NK-92 treated with Interleukin-12 subunit alpha and Interleukin-12 subunit beta, amount 100 ng/mL, for 24 hours (cell line): Measurements from ENCODE around the gene DCAF4.
"Not testable (repeated sequence)": the region's sequence is repeated elsewhere in the genome, so short reads cannot be mapped to it uniquely, and the experiment has no call there.

Experiments
- DNase-seq: peaks from one replicate; lab custom pipeline; 2025; lab: John Stamatoyannopoulos, UW

The DCAF4 gene

DNA sequence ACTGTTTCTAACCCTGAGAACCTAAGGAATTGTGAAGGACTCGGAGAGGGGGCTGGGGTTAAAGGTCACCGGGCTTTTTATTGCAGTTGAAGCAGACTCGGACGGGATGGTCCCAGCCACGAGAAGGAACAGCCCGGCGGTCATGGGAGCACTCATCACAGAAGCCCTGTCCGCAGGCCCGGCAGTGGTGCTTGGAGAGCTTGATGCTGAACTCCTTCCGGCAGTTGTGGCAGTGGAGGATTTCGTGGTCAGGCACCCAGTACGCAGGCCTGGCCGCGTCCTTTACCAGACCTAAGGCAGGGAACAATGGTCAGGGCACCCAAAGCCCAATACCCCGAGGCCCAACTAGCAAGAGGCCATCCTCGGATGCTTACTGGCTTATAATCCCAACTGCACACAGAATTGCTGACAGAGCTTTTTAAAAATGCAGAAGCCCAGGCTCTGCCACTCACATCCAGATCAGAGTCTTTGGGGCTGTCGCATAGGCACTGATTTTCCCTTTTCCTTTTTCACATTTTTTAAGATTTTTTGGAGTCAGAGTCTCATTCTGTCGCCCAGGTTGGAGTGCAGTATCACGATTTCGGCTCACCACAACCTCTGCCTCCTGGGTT is 44.7 kb downstream of the DCAF4 start:
- no peak for DNase-seq

DNA sequence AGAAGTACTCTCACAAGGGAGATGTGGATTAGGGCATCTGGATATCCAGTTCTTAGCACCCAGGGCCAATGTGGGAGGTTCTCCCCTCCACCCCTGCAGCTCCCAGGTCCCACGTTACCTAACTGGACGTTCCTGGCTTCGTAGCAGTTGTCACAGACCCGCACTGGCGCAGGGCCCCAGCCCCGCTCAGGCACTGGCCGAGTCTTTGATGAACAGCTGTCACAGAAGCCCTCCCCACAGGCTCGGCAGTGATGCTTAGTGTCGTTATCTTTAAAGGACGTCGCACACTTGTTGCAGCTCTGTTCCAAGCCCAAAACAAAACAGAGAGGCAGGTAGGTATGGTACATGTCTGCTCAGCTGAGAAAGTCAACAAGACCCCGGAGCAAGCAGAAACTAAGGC is 48.4 kb downstream of the DCAF4 start:
- DNase-seq = no peak

- no peak for DNase-seq
These were observed 49.5 kb downstream of the DCAF4 start for GRCh38 chr14:72975770-72976169.

DNA sequence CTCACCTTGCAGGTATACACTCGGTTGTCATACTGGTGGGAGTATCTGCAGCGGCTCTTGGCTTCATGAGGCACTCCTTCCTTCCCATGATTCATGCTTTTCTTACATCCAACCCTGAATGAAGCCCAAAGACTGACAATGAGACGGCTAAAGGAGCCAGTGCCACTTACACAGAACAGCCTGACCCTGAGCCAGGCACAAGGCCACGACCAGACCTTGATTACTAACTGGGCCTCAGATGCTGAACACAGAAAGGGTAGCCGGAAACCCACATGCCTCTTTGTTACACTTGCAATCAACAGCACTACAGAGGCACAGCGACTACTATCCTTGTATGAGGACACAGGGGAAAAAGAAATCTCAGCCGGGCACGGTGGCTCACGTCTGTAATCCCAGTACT is 52.6 kb downstream of the DCAF4 start:
- no peak for DNase-seq

DNA sequence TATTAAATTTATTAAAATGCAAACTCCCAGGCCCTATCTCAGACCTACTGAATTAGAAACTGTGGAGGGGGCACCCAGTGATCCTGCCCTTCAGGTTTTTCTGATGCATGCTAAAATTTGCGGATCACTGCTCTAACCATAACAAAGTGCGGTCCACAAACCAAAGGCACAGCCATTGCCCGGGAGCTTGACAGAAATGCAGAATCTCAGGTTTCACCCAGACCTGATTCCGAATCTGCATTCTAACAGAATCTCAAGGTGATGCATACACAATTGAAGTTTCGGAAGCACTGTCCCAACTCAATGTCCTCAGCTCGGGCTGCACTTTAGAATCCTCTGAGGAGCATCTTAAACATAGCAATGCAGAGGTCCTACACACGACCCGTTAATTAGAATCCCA is 54.6 kb downstream of the DCAF4 start:
- no peak for DNase-seq

DNA sequence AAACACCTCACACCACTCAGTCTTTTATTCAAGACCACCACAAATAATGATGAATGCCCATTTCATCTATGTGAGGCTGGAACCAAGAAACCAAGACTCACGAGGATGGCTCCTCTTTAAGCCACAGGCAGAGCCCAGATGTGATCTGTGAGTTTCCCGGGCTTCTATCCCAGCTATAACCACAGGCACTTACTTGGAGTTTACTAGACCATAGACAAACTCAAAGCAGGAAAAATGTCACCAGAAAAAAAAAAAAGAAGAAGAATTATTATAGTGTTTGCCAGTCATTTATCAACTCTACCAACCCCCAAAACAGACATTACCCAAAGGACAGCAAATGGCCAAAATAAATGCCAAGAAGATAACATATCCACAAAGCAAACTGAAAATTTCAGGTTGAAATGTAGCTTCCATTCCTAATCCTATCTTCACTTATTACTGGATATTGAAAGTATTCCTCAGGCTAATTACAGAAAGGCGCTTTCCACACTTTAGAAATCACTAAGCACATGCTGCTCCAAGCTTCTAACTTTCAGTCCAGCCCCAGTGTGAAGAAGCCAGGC is 56.0 kb downstream of the DCAF4 start:
- DNase-seq = no peak

GRCh38 chr14:72986214-72986613 is 60.0 kb downstream of the DCAF4 start:
- DNase-seq = no peak

GRCh38 chr14:72986857-72987256 is 60.6 kb downstream of the DCAF4 start:
- DNase-seq = no peak

GRCh38 chr14:72990171-72990570 is 63.9 kb downstream of the DCAF4 start:
- no peak for DNase-seq

DNA sequence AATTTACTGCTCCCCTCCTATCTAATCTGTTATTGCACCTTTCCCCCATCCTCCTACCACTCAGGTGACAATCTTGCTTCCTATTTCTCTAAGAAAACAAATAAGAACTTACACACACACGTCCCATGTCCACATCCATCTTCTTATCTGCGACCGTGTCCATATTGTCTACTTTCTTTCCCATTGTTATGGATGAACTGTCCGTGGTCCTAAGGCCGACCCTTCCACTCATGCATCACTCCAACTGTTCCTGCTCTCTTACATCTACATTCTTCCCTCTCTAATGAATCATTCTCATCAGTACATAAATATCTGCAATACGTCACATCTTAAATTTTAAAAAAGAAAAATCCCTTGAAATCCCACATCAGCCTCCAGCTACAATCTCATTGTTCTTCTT is 70.7 kb downstream of the DCAF4 start:
- no peak for DNase-seq

DNA sequence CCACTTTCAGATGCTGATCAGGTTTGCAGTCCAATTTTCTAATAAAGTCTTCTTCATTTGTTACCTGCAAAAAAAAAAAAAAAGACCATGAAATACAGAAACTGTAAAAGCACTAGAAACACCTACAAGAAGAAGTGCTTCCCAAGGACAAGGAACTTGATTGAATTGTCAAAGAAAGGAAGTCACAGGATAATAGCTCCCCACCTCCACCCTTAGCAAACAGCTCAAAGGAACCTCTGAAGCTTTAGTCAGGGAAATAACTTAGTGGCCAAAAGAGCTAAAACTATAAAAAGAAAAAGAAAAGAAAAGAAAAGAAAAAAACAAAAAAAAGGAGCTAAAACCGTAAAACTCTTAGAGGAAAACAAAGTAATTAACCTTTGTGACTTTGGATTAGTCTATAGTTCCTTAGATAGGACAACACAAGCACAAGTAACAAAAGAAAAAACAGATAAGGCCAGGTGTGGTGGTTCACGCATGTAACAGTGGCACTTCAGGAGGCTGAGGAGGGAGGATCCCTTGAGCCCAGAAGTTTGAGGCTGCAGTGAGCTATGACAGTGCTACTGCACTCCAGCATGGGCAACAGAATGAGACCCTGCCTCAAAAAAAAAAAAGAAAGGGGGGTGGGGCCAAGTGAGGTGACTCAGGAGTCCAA is 72.1 kb downstream of the DCAF4 start:
- DNase-seq = no peak

DNA sequence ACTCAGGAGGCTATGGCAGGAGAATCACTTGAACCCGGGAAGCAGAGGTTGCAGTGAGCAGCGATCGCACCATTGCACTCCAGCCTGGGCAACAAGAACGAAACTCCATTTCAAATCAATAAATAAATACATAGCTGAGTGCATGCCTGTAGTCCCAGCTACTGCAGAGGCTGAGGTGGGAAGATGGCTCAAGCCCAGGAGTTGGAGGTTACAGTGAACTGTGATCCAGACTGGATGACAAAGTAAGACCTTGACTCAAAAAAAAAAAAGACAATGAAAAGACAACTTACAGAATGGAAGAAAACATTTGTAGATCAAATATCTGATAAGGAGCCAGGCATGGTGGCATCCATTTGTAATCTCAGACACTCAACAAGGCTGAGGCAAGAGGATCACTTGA is 73.1 kb downstream of the DCAF4 start:
- no peak for DNase-seq

DNA sequence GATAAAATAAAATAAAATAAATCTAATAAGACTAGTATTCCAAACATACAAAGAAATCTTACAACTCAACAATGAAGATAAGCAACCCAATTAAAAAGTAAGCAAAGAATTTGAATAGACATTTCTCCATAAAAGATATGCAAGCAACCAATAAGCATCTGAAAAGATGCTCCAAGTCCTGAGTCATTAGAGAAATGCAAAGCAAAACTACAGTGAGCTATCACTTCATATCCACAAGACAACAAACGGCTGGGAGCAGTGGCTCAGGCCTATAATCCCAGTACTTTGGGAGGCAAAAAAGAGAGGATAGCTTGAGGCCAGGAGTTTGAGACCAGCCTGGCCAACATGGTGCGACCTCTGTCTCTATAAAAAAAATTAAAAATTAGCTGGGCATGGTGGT is 73.8 kb downstream of the DCAF4 start:
- no peak for DNase-seq

DNA sequence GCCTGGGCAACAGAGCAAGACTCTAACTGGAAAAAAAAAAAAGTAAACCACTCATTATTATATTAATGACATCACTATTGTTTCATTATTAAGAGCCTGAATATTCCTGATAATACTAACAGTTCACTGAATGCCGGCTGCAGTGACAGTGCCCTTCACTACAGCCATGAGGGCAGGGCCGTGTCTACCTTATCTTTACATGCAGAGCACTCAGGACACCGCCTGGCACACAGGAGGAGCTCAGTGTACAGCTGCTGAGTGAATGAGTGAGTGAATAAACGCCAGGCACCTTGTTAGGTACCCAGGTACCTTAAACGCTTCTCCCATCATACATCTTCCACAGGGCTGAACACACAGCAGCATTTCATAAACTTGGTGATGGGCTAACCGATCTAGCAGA is 77.4 kb downstream of the DCAF4 start:
- no peak for DNase-seq

GRCh38 chr14:73004641-73005040 is 78.4 kb downstream of the DCAF4 start:
- DNase-seq = not testable (repeated sequence)

GRCh38 chr14:73007835-73008234 is 81.6 kb downstream of the DCAF4 start:
- no peak for DNase-seq

- no peak for DNase-seq
These were observed 82.2 kb downstream of the DCAF4 start for GRCh38 chr14:73008501-73008900.
